SK-N-SH (cell line): ENCODE measurements around the gene PNPLA8. TPM values are rescaled to one million over a fixed set of nuclear protein-coding genes. Genes with fewer than 3 reads are reported as not detected.

ENCODE experiments used
- CTCF ChIA-PET: fragments of 300-600, 350-600 bp; formaldehyde crosslinking; extraction: SDS; loops from one replicate; lab custom pipeline; 2021; lab: Yijun Ruan, JAX
- POLR2A ChIA-PET: fragments of 350-600 bp; sonication (Branson Sonifier 250); formaldehyde crosslinking; extraction: SDS; loops from one replicate; lab custom pipeline; 2020; ENCODE audit warnings: antibody characterized with exemption, inconsistent platforms; lab: Yijun Ruan, JAX
- DNase-seq: peaks from one replicate; pipeline ENCODE4 v3.0.0; 2012
- H2AFZ ChIP-seq: fragments of 200-600 bp; sonication (generic); 2 replicates; pipeline ENCODE4 v1.8.1; 2016; ENCODE audit warnings: antibody characterized with exemption, mild to moderate bottlenecking, low read depth
- H3F3A ChIP-seq: fragments of 200-600 bp; sonication (generic); replicated peaks from 2 replicates; pipeline ENCODE3; 2016; ENCODE audit warnings: antibody characterized with exemption, mild to moderate bottlenecking; ENCODE audit not compliant: insufficient read depth
- H3K27ac ChIP-seq, 2 experiments: fragments of 200-500 bp in 1 of 2; fragments of 200-600 bp in 1 of 2; sonication (Bioruptor generic) in 1 of 2; sonication (generic), shearing (Covaris generic) in 1 of 2; 2 replicates each; pipeline versions ENCODE4 v1.5.1 to v1.6.1; 2014 to 2016; ENCODE audit warnings: low read depth in 2 of 2, inconsistent platforms in 1 of 2, low read length in 1 of 2, mild to moderate bottlenecking in 1 of 2, mixed read lengths in 1 of 2
- H3K27me3 ChIP-seq: fragments of 200-600 bp; sonication (generic), shearing (Covaris generic); 2 replicates; pipeline ENCODE4 v1.6.1; 2016; ENCODE audit warnings: mixed run types; ENCODE audit not compliant: insufficient read depth
- H3K36me3 ChIP-seq, 2 experiments: fragments of 200-500 bp in 1 of 2; fragments of 200-600 bp in 1 of 2; sonication (Bioruptor generic) in 1 of 2; sonication (generic) in 1 of 2; replicated peaks in 1 of 2; 2 replicates each; pipeline versions ENCODE3 to v1.5.1; 2014 to 2016; ENCODE audit warnings: low read length in 1 of 2, mild to moderate bottlenecking in 1 of 2; ENCODE audit not compliant: insufficient read depth in 2 of 2, control insufficient read depth in 1 of 2
- H3K4me1 ChIP-seq, 2 experiments: fragments of 200-500 bp in 1 of 2; fragments of 200-600 bp in 1 of 2; sonication (Bioruptor generic) in 1 of 2; sonication (generic), shearing (Covaris generic) in 1 of 2; 2 replicates each; pipeline versions ENCODE4 v1.5.1 to v1.6.1; 2014 to 2016; ENCODE audit warnings: low read depth in 1 of 2, low read length in 1 of 2, mixed run types in 1 of 2; ENCODE audit not compliant: insufficient read depth in 2 of 2, control insufficient read depth in 1 of 2
- H3K4me2 ChIP-seq: fragments of 200-600 bp; sonication (generic), shearing (Covaris generic); 2 replicates; pipeline ENCODE4 v1.6.1; 2017; ENCODE audit warnings: mixed run types
- H3K4me3 ChIP-seq, 2 experiments: fragments of 200-500 bp in 1 of 2; fragments of 200-600 bp in 1 of 2; sonication (Bioruptor generic) in 1 of 2; sonication (generic), shearing (Covaris generic) in 1 of 2; 2 replicates each; pipeline versions ENCODE4 v1.5.1 to v1.8.1; 2014 to 2016; ENCODE audit warnings: low read depth in 2 of 2, inconsistent platforms in 1 of 2, low read length in 1 of 2, mild to moderate bottlenecking in 1 of 2, mixed read lengths in 1 of 2, moderate library complexity in 1 of 2
- H3K79me2 ChIP-seq: fragments of 200-600 bp; sonication (generic); 2 replicates; pipeline ENCODE4 v1.8.1; 2017; ENCODE audit warnings: mild to moderate bottlenecking; ENCODE audit not compliant: insufficient read depth
- H3K9ac ChIP-seq: fragments of 200-600 bp; sonication (generic); 2 replicates; pipeline ENCODE4 v1.6.1; 2017; ENCODE audit warnings: mixed run types
- H3K9me2 ChIP-seq: fragments of 200-600 bp; sonication (generic); 2 replicates; pipeline ENCODE4 v1.6.1; 2017; ENCODE audit warnings: mixed run types
- H3K9me3 ChIP-seq: fragments of 200-600 bp; sonication (generic); 2 replicates; pipeline ENCODE4 v1.6.1; 2017; ENCODE audit warnings: mixed run types, mild to moderate bottlenecking, moderate library complexity
- H4K20me1 ChIP-seq: fragments of 200-600 bp; sonication (generic); 2 replicates; pipeline ENCODE4 v1.6.1; 2017; ENCODE audit warnings: mild to moderate bottlenecking, mixed run types; ENCODE audit not compliant: insufficient read depth
- ELF1 ChIP-seq: IDR thresholded peaks from 2 replicates; pipeline ENCODE4 v1.4.0; 2012
- EP300 ChIP-seq, 2 experiments: IDR thresholded peaks; 2 replicates each; pipeline versions ENCODE4 v1.4.0 to v1.6.1; 2012; ENCODE audit warnings: borderline replicate concordance in 1 of 2, low read depth in 1 of 2, low read length in 1 of 2
- EZH2phosphoT487 ChIP-seq: fragments of 200-600 bp; sonication (generic); IDR thresholded peaks from 2 replicates; pipeline ENCODE4 v1.6.1; 2017; ENCODE audit warnings: low read depth, mixed run types, mild to moderate bottlenecking, antibody characterized with exemption, moderate library complexity, borderline replicate concordance
- FOXJ3 ChIP-seq: sonication (generic); formaldehyde crosslinking; IDR thresholded peaks from 2 replicates; pipeline ENCODE4 v1.5.1; 2020; ENCODE audit warnings: mild to moderate bottlenecking, missing genetic modification reagents
- GABPA ChIP-seq: IDR thresholded peaks from 2 replicates; pipeline ENCODE4 v1.4.0; 2012; ENCODE audit warnings: low read depth, mild to moderate bottlenecking
- GATA2 ChIP-seq: sonication (generic); formaldehyde crosslinking; IDR thresholded peaks from 2 replicates; pipeline ENCODE4 v1.5.0; 2020; ENCODE audit warnings: mild to moderate bottlenecking, missing genetic modification reagents
- JUND ChIP-seq: IDR thresholded peaks from 2 replicates; pipeline ENCODE4 v1.4.0; 2012
- MEF2A ChIP-seq: IDR thresholded peaks from 2 replicates; pipeline ENCODE4 v1.4.0; 2012; ENCODE audit warnings: low read depth, borderline replicate concordance
- MXI1 ChIP-seq: IDR thresholded peaks from 2 replicates; pipeline ENCODE4 v1.6.1; 2012; ENCODE audit warnings: mild to moderate bottlenecking, low read depth, low read length, improper control_type of control experiment
- PBX3 ChIP-seq: IDR thresholded peaks from 2 replicates; pipeline ENCODE4; 2012
- POLR2AphosphoS5 ChIP-seq: IDR thresholded peaks from 2 replicates; pipeline ENCODE4 v1.6.1; 2012; ENCODE audit warnings: low read depth, low read length
- RAD21 ChIP-seq: IDR thresholded peaks from 2 replicates; pipeline ENCODE4 v1.6.1; 2012; ENCODE audit warnings: mild to moderate bottlenecking, low read length
- RCOR1 ChIP-seq: fragments of 150-350 bp; IDR thresholded peaks from 2 replicates; pipeline ENCODE4 v1.6.1; 2017; ENCODE audit warnings: antibody characterized with exemption, low read length
- SMC3 ChIP-seq: IDR thresholded peaks from 2 replicates; pipeline ENCODE4 v1.6.1; 2012; ENCODE audit warnings: low read depth, low read length, improper control_type of control experiment
- YY1 ChIP-seq: IDR thresholded peaks from 2 replicates; pipeline ENCODE4 v1.4.0; 2012; ENCODE audit warnings: low read depth, mild to moderate bottlenecking
- ZBTB33 ChIP-seq: IDR thresholded peaks from 2 replicates; pipeline ENCODE4 v1.4.0; 2012; ENCODE audit warnings: low read depth, borderline replicate concordance
- WGBS: methylation state at CpG from one replicate; pipeline ENCODE4 v1.1.6; 2017; ENCODE audit warnings: low lambda C conversion rate; 5-methylcytosine and 5-hydroxymethylcytosine counted together
- polyA plus RNA-seq, 3 experiments: library from polyadenylated mRNA; depleted of rRNA; stranded (reverse); fragments of >200 nt; gene quantifications; 2 replicates each; pipeline ENCODE4 v1.2.3, GENCODE V29; 2012
- TF ChIP-seq, protein P1 (sequence below): fragments of 150-350 bp; IDR thresholded peaks from 2 replicates; pipeline ENCODE4 v1.6.1; 2017; ENCODE audit warnings: antibody characterized with exemption, low read length, low read depth, borderline replicate concordance
- TF ChIP-seq, protein P2 (sequence below): fragments of 200-600 bp; sonication (generic); IDR thresholded peaks from 2 replicates; pipeline ENCODE4 v1.6.1; 2017; ENCODE audit warnings: antibody characterized with exemption, mild to moderate bottlenecking, moderate library complexity

Gene PNPLA8
- polyA plus RNA-seq, 1 of the 3 experiments (the other 2 are of a cell fraction) = 7.2 TPM

DNA sequence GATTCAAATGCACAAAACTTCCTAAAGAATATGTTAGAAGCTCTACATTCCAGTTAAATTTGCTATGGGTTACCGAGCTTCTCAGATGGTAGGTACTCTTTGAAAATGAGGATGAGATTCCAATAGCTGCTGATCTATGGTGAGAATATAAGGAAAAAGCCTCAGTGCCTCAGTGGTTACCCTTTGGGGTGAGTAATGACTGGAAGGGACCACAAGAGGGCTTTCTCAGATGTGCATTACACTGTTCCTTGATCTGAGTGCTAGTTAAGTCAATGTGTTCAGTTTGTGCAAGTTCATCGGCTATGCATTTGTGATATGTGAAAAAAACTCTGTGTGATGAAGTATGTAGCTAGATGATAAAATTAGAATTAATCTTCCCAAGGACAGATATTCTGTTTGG is 73.2 kb downstream of the PNPLA8 start:
- H3K9ac ChIP-seq = no peak overlapping the region
- H3K27ac ChIP-seq = no peak overlapping the region; a peak in 1 of 4 replicates
- no peak for TF ChIP-seq EP300 (IDR thresholded peaks at IDR 0.05; ENCODE audit: borderline replicate concordance in 1 of 2, low read depth in 1 of 2, low read length in 1 of 2)
- TF ChIP-seq MXI1 = 0 out of 2 replicates have a peak, but pooled peaks have one; percentile 16
- TF ChIP-seq JUND = no peak
- no peak for TF ChIP-seq FOXJ3
- TF ChIP-seq MEF2A = no peak
- TF ChIP-seq, protein P1, sequence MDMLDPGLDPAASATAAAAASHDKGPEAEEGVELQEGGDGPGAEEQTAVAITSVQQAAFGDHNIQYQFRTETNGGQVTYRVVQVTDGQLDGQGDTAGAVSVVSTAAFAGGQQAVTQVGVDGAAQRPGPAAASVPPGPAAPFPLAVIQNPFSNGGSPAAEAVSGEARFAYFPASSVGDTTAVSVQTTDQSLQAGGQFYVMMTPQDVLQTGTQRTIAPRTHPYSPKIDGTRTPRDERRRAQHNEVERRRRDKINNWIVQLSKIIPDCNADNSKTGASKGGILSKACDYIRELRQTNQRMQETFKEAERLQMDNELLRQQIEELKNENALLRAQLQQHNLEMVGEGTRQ = no peak
- peak; percentile 69 for TF ChIP-seq SMC3
- TF ChIP-seq YY1 = no peak
- TF ChIP-seq RAD21 = peak; percentile 71
- TF ChIP-seq POLR2AphosphoS5 = no peak
- no peak for TF ChIP-seq GABPA
- no peak for TF ChIP-seq ZBTB33
- no peak for TF ChIP-seq RCOR1
- TF ChIP-seq EZH2phosphoT487 = no peak
- TF ChIP-seq, protein P2, sequence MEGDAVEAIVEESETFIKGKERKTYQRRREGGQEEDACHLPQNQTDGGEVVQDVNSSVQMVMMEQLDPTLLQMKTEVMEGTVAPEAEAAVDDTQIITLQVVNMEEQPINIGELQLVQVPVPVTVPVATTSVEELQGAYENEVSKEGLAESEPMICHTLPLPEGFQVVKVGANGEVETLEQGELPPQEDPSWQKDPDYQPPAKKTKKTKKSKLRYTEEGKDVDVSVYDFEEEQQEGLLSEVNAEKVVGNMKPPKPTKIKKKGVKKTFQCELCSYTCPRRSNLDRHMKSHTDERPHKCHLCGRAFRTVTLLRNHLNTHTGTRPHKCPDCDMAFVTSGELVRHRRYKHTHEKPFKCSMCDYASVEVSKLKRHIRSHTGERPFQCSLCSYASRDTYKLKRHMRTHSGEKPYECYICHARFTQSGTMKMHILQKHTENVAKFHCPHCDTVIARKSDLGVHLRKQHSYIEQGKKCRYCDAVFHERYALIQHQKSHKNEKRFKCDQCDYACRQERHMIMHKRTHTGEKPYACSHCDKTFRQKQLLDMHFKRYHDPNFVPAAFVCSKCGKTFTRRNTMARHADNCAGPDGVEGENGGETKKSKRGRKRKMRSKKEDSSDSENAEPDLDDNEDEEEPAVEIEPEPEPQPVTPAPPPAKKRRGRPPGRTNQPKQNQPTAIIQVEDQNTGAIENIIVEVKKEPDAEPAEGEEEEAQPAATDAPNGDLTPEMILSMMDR = peak; percentile 67
- no peak for TF ChIP-seq PBX3
- TF ChIP-seq GATA2 (CRISPR knock-in tag) = no peak
- no peak for TF ChIP-seq ELF1
- ChIA-PET POLR2A (interaction anchor here (1.3 kb wide), 1 partner anchor 12 kb away, joined by 4 read pairs; no protein-coding TSS in a partner anchor), CTCF (interaction anchor here (0.6 to 5.6 kb wide), 54 partner anchors 9 to 317 kb away, joined by 3 to 53 read pairs (median 4); no protein-coding TSS in a partner anchor)
- H3K4me2 ChIP-seq = no peak overlapping the region
- H3F3A ChIP-seq = no peaks in the 10 kb centered on the region
- WGBS = 53% methylated on average over 2 of the region's 2 CpGs
- H3K4me1 ChIP-seq = peaks cover 0 to 10% of the 10 kb centered on the region in 2 experiments; a peak in 2 of 4 replicates
- DNase-seq = peak; percentile 61
- no peaks in the 10 kb centered on the region for H3K9me3 ChIP-seq
- H3K36me3 ChIP-seq = no peaks in the 10 kb centered on the region
- H3K27me3 ChIP-seq = peaks cover 44% of the 10 kb centered on the region
- H3K79me2 ChIP-seq = no peaks in the 10 kb centered on the region
- H2AFZ ChIP-seq = no peak overlapping the region
- H4K20me1 ChIP-seq = no peaks in the 10 kb centered on the region
- no peaks in the 10 kb centered on the region for H3K9me2 ChIP-seq
- H3K4me3 ChIP-seq = no peak overlapping the region
